KMS-11 (cell line): ENCODE data around the gene PAGE3.

ENCODE experiments used
- H2AFZ ChIP-seq: fragments of 200-600 bp; sonication (generic); 2 replicates; pipeline ENCODE4 v1.6.1; 2016; ENCODE audit warnings: antibody characterized with exemption, mixed run types, low read depth
- H3K27ac ChIP-seq: fragments of 200-600 bp; sonication (generic); 2 replicates; pipeline ENCODE4 v1.6.1; 2016; ENCODE audit warnings: mild to moderate bottlenecking, mixed run types
- H3K27me3 ChIP-seq: fragments of 200-600 bp; sonication (generic); 2 replicates; pipeline ENCODE4 v1.6.1; 2017; ENCODE audit warnings: mild to moderate bottlenecking, low read depth, mixed run types, moderate library complexity; ENCODE audit not compliant: insufficient read depth
- H3K36me3 ChIP-seq: fragments of 200-600 bp; sonication (generic); 2 replicates; pipeline ENCODE4 v1.6.1; 2017; ENCODE audit warnings: mild to moderate bottlenecking, mixed run types; ENCODE audit not compliant: insufficient read depth
- H3K4me1 ChIP-seq: fragments of 200-600 bp; sonication (generic); 2 replicates; pipeline ENCODE4 v1.6.1; 2016; ENCODE audit warnings: mild to moderate bottlenecking, low read depth, mixed run types; ENCODE audit not compliant: poor library complexity, severe bottlenecking
- H3K4me2 ChIP-seq: fragments of 200-600 bp; sonication (generic); 2 replicates; pipeline ENCODE4 v1.7.0; 2016; ENCODE audit warnings: mild to moderate bottlenecking, mixed run types
- H3K4me3 ChIP-seq: fragments of 200-600 bp; sonication (generic); IDR thresholded peaks from 2 replicates; pipeline ENCODE4 v1.6.1; 2017; ENCODE audit warnings: low read depth, low read length, mixed read lengths; ENCODE audit not compliant: insufficient read depth
- H3K79me2 ChIP-seq: fragments of 200-600 bp; sonication (generic); 2 replicates; pipeline ENCODE4 v1.6.1; 2016; ENCODE audit warnings: low read depth, mixed run types; ENCODE audit not compliant: insufficient read depth
- H3K9ac ChIP-seq: fragments of 200-600 bp; sonication (generic); 2 replicates; pipeline ENCODE4 v1.6.1; 2016; ENCODE audit warnings: mild to moderate bottlenecking, mixed run types
- H4K20me1 ChIP-seq: fragments of 200-600 bp; sonication (generic); 2 replicates; pipeline ENCODE4 v1.6.1; 2016; ENCODE audit warnings: mild to moderate bottlenecking, mixed run types; ENCODE audit not compliant: insufficient read depth
- CTCF ChIP-seq: fragments of 200-600 bp; sonication (generic); conservative IDR thresholded peaks from 2 replicates; pipeline ENCODE4 v1.6.1; 2017; ENCODE audit warnings: low read depth, mild to moderate bottlenecking, antibody characterized with exemption, low read length, moderate library complexity, mixed read lengths

The PAGE3 gene

GRCh38 chrX:55213381-55213780, 51.3 kb downstream of the PAGE3 start:
- TF ChIP-seq CTCF: no peak
- no peaks in the 10 kb centered on the region for H3K27me3 ChIP-seq

GRCh38 chrX:55210931-55211677, 53.6 kb downstream of the PAGE3 start:
- H3K4me2 ChIP-seq: no peak overlapping the region
- H3K79me2 ChIP-seq: no peaks in the 10 kb centered on the region
- H3K9ac ChIP-seq: no peak overlapping the region
- no peak overlapping the region for H2AFZ ChIP-seq
- no peaks in the 10 kb centered on the region for H3K27me3 ChIP-seq
- H3K4me3 ChIP-seq: no peak overlapping the region
- no peaks in the 10 kb centered on the region for H4K20me1 ChIP-seq
- H3K36me3 ChIP-seq: no peaks in the 10 kb centered on the region
- H3K4me1 ChIP-seq: no peaks in the 10 kb centered on the region
- no peak overlapping the region for H3K27ac ChIP-seq
- no peak for TF ChIP-seq CTCF

More at GRCh38 chrX:55213381-55213780, 51.3 kb downstream of the PAGE3 start:
- no peaks in the 10 kb centered on the region for H4K20me1 ChIP-seq
- H3K79me2 ChIP-seq: no peaks in the 10 kb centered on the region
- H3K4me1 ChIP-seq: no peaks in the 10 kb centered on the region
- H3K27ac ChIP-seq: no peak overlapping the region
- H2AFZ ChIP-seq: no peak overlapping the region
- no peak overlapping the region for H3K4me3 ChIP-seq
- H3K4me2 ChIP-seq: no peak overlapping the region
- no peaks in the 10 kb centered on the region for H3K36me3 ChIP-seq
- H3K9ac ChIP-seq: no peak overlapping the region
